Activated naive CD4-positive, alpha-beta T cell treated with anti-CD3 and anti-CD28 coated beads for 36 hours (primary cell): ENCODE data around the gene GOT2. TPM values are rescaled to one million over a fixed set of nuclear protein-coding genes. Genes with fewer than 3 reads are reported as not detected.
A peak's percentile ranks its signal among the peaks of the same experiment; 100 is the strongest.
"Not testable (repeated sequence)": the region's sequence is repeated elsewhere in the genome, so short reads cannot be mapped to it uniquely, and the experiment has no call there.

Source experiments
- CTCF ChIA-PET: fragments of 350-600 bp; sonication (Branson Sonifier 250); formaldehyde crosslinking; loops from one replicate; lab custom pipeline; 2021; ENCODE audit warnings: antibody characterized with exemption; lab: Charles Lee
- DNase-seq: peaks from one replicate; pipeline ENCODE4 v3.0.0-alpha.2; 2020
- H3K27ac Mint-ChIP-seq: one replicate; pipeline ENCODE4 v1.8.0; 2021; ENCODE audit warnings: mild to moderate bottlenecking, mixed read lengths
- H3K27me3 Mint-ChIP-seq: one replicate; pipeline ENCODE4 v1.8.0; 2021; ENCODE audit warnings: low read depth, mixed read lengths
- H3K36me3 Mint-ChIP-seq: one replicate; pipeline ENCODE4 v1.8.0; 2021; ENCODE audit warnings: low read depth, mixed read lengths
- H3K4me1 Mint-ChIP-seq: one replicate; pipeline ENCODE4 v1.8.0; 2021; ENCODE audit warnings: low read depth, mixed read lengths
- H3K4me3 Mint-ChIP-seq: one replicate; pipeline ENCODE4 v1.8.0; 2021; ENCODE audit warnings: mild to moderate bottlenecking, moderate library complexity, mixed read lengths
- H3K9me3 Mint-ChIP-seq: one replicate; pipeline ENCODE4 v1.8.0; 2021; ENCODE audit warnings: mixed read lengths
- intact Hi-C: fragments of 100-400 bp; cut with micrococcal nuclease; formaldehyde crosslinking; loops from one replicate; pipeline ENCODE4 v1.15.1; 2023
- total RNA-seq, 2 experiments: library from RNA; stranded (reverse); gene quantifications; one replicate each; pipeline ENCODE4 v1.2.3, GENCODE V29; 2021

Gene GOT2
- total RNA-seq, 2 experiments from 2014 or later, result 156 to 162 TPM

DNA sequence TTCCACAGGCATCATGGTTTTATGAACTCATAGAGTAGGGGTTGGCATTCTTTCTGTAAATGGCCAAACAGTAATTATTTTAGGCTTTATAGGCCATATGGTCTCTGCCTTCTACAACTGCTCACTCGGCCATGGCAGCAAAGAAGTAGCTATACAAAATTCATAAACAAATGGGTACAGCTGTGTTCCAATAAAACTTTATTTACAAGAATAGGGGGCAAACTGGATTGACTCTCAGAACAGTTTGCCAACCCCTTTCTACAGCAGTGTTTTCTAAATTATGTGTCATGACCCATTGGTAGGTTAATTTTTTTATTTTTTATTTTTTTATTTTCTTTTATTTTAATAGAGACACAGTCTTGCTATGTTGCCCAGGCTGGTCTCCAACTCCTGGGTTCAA is 20.4 kb downstream of the GOT2 start:
- no peak for DNase-seq
- Mint-ChIP-seq H3K4me1 (no peaks in the 10 kb centered on the region), H3K9me3 (no peaks in the 10 kb centered on the region), H3K36me3 (peaks cover 51% of the 10 kb centered on the region), H3K27me3 (no peaks in the 10 kb centered on the region), H3K4me3 (no peak overlapping the region), H3K27ac (no peak overlapping the region)
- intact Hi-C loops, result no loop called here
- CTCF ChIA-PET, result interaction anchor here (0.8 kb wide), 1 partner anchor 15 kb away, joined by 4 read pairs; no protein-coding TSS in a partner anchor

DNA sequence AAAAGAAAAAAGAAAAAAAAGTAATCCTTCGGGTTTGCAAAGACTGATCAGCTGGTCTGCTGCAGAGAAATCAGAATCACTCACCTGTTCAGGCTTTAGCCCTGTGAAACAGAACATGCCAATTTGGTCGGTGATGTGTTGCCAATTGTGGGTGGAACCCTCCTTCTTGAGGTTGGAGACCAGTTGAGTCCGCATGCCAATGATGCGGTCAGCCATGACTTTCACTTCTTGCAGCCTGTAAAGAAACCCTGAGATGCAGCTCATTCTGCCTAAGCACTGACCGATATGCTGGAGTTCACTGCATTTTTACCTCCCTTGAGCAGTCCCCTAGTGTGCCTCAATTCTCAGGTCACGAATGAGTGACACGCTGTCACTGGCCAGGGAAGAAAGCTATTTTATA is 24.8 kb downstream of the GOT2 start:
- no peaks in the 10 kb centered on the region for H3K27me3 Mint-ChIP-seq
- intact Hi-C loops, result no loop called here
- no peak overlapping the region for H3K27ac Mint-ChIP-seq
- no peak overlapping the region for H3K4me3 Mint-ChIP-seq
- H3K9me3 Mint-ChIP-seq, result no peaks in the 10 kb centered on the region
- CTCF ChIA-PET, result no interaction called here
- no peaks in the 10 kb centered on the region for H3K4me1 Mint-ChIP-seq
- no peak for DNase-seq
- peaks cover 49% of the 10 kb centered on the region for H3K36me3 Mint-ChIP-seq

DNA sequence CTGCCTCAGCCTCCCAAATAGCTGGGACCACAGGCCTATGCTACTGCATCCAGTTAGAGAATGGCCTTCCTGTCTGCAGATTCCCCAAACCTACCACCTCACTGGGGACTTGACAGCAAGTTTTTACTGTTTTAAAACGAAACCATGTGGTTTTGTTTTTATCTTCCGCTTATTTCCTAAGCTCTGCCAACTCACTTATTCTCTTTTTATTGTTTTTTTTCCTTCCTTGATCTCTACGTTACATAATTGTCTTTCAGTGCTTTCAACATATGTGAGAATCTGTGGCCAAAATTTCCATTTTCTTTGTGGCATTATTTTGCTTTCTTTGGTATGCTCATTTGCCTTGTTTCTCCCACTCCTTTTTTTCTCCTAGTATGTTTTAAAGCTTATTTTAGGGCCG is 35.0 kb downstream of the GOT2 start:
- CTCF ChIA-PET, result interaction anchor here (1.2 kb wide), 1 partner anchor 14 kb away, joined by 4 read pairs; no protein-coding TSS in a partner anchor
- Mint-ChIP-seq H3K4me1 (peaks cover 4% of the 10 kb centered on the region), H3K36me3 (no peaks in the 10 kb centered on the region), H3K9me3 (no peaks in the 10 kb centered on the region), H3K27me3 (no peaks in the 10 kb centered on the region), H3K4me3 (no peak overlapping the region), H3K27ac (no peak overlapping the region)
- intact Hi-C loops, result no loop called here
- DNase-seq, result no peak

DNA sequence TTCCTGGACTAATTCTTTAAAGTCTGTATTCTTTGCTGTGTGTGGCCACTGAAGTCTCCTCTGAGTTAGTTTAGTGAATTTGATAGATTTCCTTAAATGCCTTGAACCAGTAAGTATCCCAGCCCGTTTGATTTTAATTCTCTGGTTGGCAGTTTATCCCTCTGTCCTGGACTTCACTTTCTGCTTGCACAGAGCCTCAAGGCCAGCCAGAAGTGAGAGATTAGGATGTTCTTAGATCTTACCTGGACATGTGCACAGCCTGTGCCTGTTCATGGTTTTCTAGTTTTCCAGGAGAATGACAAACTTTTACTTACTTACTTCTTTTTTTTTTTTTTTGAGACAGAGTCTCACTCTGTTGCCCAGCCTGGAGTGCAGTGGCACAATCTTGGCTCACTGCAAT is 38.7 kb downstream of the GOT2 start:
- CTCF ChIA-PET, result no interaction called here
- DNase-seq, result no peak
- peaks cover 4% of the 10 kb centered on the region for H3K4me1 Mint-ChIP-seq
- H3K9me3 Mint-ChIP-seq, result peaks cover 3% of the 10 kb centered on the region
- H3K4me3 Mint-ChIP-seq, result no peak overlapping the region
- intact Hi-C loops, result no loop called here
- H3K27me3 Mint-ChIP-seq, result no peaks in the 10 kb centered on the region
- no peaks in the 10 kb centered on the region for H3K36me3 Mint-ChIP-seq
- H3K27ac Mint-ChIP-seq, result no peak overlapping the region

DNA sequence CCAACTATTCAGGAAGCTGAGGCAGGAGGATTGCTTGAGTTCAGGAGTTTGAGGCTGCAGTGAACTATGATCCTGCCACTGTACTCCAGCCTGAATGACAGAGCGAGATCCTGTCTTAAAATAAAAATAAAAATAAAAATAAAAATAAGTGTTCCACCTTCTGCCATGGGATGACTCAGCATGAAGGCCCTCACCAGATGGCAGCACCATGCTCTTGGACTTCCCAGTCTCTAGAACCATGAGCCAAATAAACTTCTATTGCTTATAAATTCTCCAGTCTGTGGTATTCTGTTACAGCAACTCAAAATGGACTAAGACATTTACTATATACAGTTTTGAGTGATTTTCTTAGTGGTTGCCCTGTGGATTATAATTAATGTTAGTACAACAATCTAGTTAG is 41.7 kb downstream of the GOT2 start:
- no peak for DNase-seq
- no peaks in the 10 kb centered on the region for H3K27me3 Mint-ChIP-seq
- intact Hi-C loops, result no loop called here
- no peak overlapping the region for H3K27ac Mint-ChIP-seq
- H3K36me3 Mint-ChIP-seq, result no peaks in the 10 kb centered on the region
- no peak overlapping the region for H3K4me3 Mint-ChIP-seq
- CTCF ChIA-PET, result interaction anchor here (1.4 kb wide), 1 partner anchor 64 kb away, joined by 4 read pairs; no protein-coding TSS in a partner anchor
- no peaks in the 10 kb centered on the region for H3K4me1 Mint-ChIP-seq
- peaks cover 3% of the 10 kb centered on the region for H3K9me3 Mint-ChIP-seq

DNA sequence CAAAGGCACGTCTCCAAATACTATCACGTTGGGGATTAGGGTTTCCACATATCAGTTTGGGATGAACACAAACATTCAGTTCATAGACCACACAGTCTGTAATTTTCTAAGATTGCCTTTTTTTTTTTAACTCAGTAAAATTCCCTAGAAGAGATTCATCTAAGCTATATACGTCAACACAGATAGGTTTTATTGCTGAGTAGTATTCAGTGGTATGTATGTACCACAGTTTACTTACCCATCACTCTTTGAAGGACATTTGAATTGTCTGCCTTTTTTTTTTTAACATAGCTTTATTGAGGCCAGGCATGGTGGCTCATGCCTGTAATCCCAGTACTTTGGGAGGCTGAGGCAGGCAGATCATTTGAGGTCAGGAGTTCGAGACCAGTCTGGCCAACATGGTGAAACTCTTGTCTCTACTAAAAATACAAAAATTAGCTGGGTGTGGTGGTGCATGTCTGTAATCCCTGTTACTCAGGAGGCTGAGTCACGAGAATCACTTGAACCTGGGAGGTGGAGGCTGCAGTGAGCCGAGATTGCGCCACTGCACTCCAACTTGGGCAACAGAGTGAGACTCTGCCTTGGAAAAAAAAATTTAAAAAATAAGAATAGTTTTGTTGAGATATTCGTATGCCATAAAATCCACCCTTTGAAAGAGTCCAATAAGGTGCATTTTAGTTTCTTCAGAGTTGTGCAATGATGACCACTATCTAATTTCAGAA is 47.0 kb downstream of the GOT2 start:
- H3K4me1 Mint-ChIP-seq, result peaks cover 15% of the 10 kb centered on the region
- intact Hi-C loops, result not testable (repeated sequence)
- CTCF ChIA-PET, result interaction anchor here (0.6 to 0.7 kb wide), 2 partner anchors 350 to 1096 kb away, joined by 3 to 5 read pairs; no protein-coding TSS in a partner anchor

DNA sequence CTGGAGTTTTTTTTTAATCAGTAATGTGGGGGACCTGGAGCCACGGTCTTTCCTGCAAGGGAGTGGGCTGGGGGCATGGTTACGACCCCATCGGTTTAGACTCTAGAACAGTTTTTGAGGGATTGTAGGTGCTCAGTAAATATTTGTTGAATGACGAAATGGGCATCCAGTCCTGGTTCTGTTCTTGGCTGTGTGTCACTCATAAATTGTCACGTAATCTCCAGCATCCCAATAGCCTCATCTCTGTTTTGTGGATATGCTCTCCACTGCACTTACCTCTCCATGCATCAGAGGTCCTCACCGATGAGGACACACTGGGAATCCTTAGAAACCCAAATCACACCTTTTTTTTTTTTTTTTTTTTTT is 49.0 kb downstream of the GOT2 start:
- intact Hi-C loops, result no loop called here
- H3K4me3 Mint-ChIP-seq, result peak overlapping the region; percentile 89
- peaks cover 15% of the 10 kb centered on the region for H3K4me1 Mint-ChIP-seq
- peaks cover 2% of the 10 kb centered on the region for H3K36me3 Mint-ChIP-seq
- CTCF ChIA-PET, result interaction anchor here (1.2 to 2.5 kb wide), 2 partner anchors 8 to 71 kb away, joined by 4 to 12 read pairs; no protein-coding TSS in a partner anchor
- no peaks in the 10 kb centered on the region for H3K27me3 Mint-ChIP-seq
- no peak overlapping the region for H3K27ac Mint-ChIP-seq
- no peak for DNase-seq
- no peaks in the 10 kb centered on the region for H3K9me3 Mint-ChIP-seq

More for the DNA sequence above, 47.0 kb downstream of the GOT2 start:
- H3K9me3 Mint-ChIP-seq, DNase-seq, H3K4me3 Mint-ChIP-seq, H3K27me3 Mint-ChIP-seq, H3K27ac Mint-ChIP-seq, H3K36me3 Mint-ChIP-seq: not testable (repeated sequence)

DNA sequence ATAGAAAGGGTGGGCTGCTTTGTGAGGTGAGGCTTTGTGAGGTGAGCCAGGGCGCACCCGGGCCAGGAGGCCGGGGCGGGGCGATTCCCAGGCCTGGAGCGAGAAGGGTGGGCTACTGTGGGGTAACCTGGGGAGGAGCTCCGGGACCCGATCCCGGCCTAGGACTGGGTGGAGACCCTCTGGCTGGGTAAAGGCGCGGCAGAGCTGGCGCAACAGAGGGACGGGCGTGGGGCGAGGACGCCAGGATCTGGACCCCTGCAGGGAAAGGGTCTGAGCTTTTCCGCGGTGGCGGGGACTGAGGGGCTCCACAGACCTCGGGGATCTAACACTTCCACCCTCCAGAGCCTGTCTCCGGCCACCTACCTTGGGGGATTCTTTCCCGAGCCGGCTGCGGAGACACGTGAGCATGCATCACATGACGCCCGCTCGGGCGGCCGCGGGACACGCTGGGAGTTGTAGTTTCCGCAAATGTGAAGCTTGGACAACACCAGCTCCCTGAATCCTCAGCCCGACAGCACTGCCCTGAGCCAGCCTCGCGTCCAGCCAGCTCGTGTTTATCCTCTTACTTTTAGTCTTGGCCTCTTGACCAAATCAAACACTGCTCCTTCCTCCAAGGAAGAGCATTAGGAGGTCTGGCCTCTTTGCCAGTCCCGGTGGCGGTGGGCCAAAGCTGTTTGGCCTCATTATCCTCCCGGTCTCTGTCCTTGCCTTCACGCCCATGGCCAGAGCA is 49.6 kb downstream of the GOT2 start, which contains the start of gene SLC38A7:
TSS of gene SLC38A7 (minus strand) at position 417 of the 730 bp plus-strand sequence. CDS start 4,644 bp downstream, outside the sequence.
- CTCF ChIA-PET, result interaction anchor here (0.5 to 2.5 kb wide), 6 partner anchors 9 to 124 kb away, joined by 3 to 12 read pairs (median 4); no protein-coding TSS in a partner anchor
- Mint-ChIP-seq H3K27ac (peak within 1 kb of the TSS; percentile 8), H3K9me3 (no peaks in the 10 kb centered on the region), H3K36me3 (peaks cover 2% of the 10 kb centered on the region), H3K4me3 (peak within 1 kb of the TSS; percentile 89), H3K27me3 (no peaks in the 10 kb centered on the region), H3K4me1 (peaks cover 15% of the 10 kb centered on the region)
- DNase-seq, result peak; percentile 78
- intact Hi-C loops, result loop anchor here (1.0 to 5.0 kb wide), 3 partner anchors 48 to 172 kb away; no protein-coding TSS in a partner anchor

DNA sequence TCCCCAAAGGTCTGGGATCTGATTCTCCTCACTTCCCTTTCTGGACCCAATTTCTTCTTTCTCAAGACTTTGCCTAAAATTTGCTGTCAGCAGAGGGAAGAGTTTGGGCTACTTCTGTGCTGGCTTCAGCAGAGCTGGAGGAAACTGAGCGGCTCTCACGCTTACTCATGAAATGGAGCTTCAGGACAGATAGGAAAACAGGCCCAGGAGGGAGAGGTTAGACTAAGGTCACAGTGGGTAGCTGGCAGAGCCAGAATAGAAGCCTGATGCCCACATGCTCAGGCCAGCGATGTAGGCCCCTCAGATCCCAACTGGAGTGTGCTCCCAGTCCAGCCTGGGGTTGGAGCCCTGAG is 50.1 kb downstream of the GOT2 start:
- DNase-seq, result no peak
- Mint-ChIP-seq H3K4me3 (peak overlapping the region; percentile 89), H3K27me3 (no peaks in the 10 kb centered on the region), H3K36me3 (peaks cover 2% of the 10 kb centered on the region), H3K4me1 (peaks cover 15% of the 10 kb centered on the region), H3K9me3 (no peaks in the 10 kb centered on the region), H3K27ac (no peak overlapping the region)
- intact Hi-C loops, result loop anchor here (1.0 to 5.0 kb wide), 3 partner anchors 48 to 172 kb away; no protein-coding TSS in a partner anchor
- CTCF ChIA-PET, result interaction anchor here (0.6 to 2.5 kb wide), 5 partner anchors 9 to 124 kb away, joined by 3 to 12 read pairs (median 4); no protein-coding TSS in a partner anchor

DNA sequence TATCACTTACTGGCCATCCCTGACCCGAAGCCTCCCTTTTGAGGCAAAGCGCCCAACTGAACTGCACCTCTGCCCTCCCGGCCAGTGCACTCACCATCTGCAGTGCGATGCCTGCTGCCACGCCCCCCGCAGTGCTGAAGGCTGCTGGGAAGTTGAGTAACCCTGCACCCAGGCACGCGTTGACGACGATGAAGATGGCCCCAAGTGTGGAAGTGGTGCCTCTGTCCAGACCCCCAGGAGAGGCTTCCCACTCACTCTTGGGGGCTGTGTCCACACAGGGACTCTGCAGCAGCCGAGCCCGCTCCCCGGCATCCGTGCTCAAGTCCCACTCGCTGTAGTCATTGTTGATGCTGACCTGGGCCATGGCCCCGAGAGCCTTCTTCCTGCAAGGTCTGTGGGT is 54.4 kb downstream of the GOT2 start:
- Mint-ChIP-seq H3K27me3 (no peaks in the 10 kb centered on the region), H3K4me3 (no peak overlapping the region)
- intact Hi-C loops, result loop anchor here (5.0 kb wide), 1 partner anchor 167 kb away; no protein-coding TSS in a partner anchor

DNA sequence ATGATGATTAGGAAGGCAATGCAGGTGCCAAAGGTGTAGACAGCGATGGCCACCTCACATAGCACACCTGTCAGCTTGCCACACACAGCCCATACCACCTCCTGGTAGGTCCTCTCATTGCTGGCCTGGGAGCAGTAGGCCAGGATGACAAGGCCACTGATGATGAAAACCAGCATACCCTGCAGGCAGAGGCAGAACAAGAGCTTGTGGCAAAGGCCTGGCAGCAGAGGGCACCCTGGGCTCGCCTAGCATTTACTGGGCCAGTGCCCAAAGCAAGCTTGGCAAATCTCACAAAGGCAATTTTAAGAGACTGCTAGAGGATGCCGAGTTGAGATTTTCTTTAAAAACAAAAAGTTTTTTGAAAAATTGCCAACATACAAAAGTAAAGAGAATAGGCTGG is 55.4 kb downstream of the GOT2 start:
- peak; percentile 35 for DNase-seq
- intact Hi-C loops, result loop anchor here (1.0 kb wide), 1 partner anchor 78 kb away; no protein-coding TSS in a partner anchor

More for the DNA sequence above, 54.4 kb downstream of the GOT2 start:
- no peak for DNase-seq
- CTCF ChIA-PET, result no interaction called here
- H3K36me3 Mint-ChIP-seq, result peaks cover 11% of the 10 kb centered on the region
- peaks cover 14% of the 10 kb centered on the region for H3K4me1 Mint-ChIP-seq
- no peaks in the 10 kb centered on the region for H3K9me3 Mint-ChIP-seq
- no peak overlapping the region for H3K27ac Mint-ChIP-seq

DNA sequence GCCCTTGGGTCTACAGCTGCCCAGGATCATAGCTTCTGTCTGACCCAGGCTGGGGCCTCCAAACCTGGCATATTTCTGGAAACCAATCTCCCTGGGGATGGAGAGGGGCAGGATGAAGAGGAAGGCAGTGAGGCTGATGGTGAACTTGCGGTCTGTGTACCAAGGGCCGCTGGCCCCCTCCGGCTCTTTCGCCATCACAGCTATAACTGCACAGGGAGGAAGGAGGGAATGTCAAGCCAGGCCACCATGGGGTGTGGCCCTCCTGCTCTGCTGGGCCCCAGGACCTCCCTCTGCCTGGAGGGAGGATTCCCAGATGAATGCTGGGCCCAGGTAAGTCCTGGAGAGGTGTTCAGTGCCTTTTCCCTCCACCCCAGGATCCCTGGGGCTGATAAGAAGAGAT is 55.8 kb downstream of the GOT2 start:
- CTCF ChIA-PET, result interaction anchor here (0.6 to 1.9 kb wide), 2 partner anchors 74 to 78 kb away, joined by 3 to 15 read pairs; no protein-coding TSS in a partner anchor
- intact Hi-C loops, result loop anchor here (1.0 kb wide), 1 partner anchor 78 kb away; no protein-coding TSS in a partner anchor
- Mint-ChIP-seq H3K27me3 (no peaks in the 10 kb centered on the region), H3K9me3 (no peaks in the 10 kb centered on the region), H3K36me3 (peaks cover 11% of the 10 kb centered on the region), H3K27ac (no peak overlapping the region), H3K4me3 (no peak overlapping the region), H3K4me1 (peaks cover 2% of the 10 kb centered on the region)
- no peak for DNase-seq

More for the DNA sequence above, 55.4 kb downstream of the GOT2 start:
- CTCF ChIA-PET, result interaction anchor here (1.9 kb wide), 1 partner anchor 77 kb away, joined by 15 read pairs; no protein-coding TSS in a partner anchor
- Mint-ChIP-seq H3K9me3 (no peaks in the 10 kb centered on the region), H3K27ac (no peak overlapping the region), H3K27me3 (no peaks in the 10 kb centered on the region), H3K36me3 (peaks cover 11% of the 10 kb centered on the region), H3K4me3 (no peak overlapping the region), H3K4me1 (peaks cover 6% of the 10 kb centered on the region)
